Ovary (tissue), 9 donors: ENCODE measurements around the gene PMP22. TPM values are rescaled to one million over a fixed set of nuclear protein-coding genes. Genes with fewer than 3 reads are reported as not detected.
"Not testable (repeated sequence)": the region's sequence is repeated elsewhere in the genome, so short reads cannot be mapped to it uniquely, and the experiment has no call there.

ENCODE experiments used
- DNase-seq, 5 donors: peaks; one replicate each; pipeline ENCODE4 v3.0.0-alpha.2; 2019 to 2020
- H3K27ac ChIP-seq, 2 donors: fragments of 200-600 bp; one replicate each; pipeline versions ENCODE4 v1.5.1 to v1.8.0; 2019 to 2022
- H3K27me3 ChIP-seq: fragments of 200-600 bp; one replicate; pipeline ENCODE4 v1.8.0; 2022
- H3K36me3 ChIP-seq: fragments of 200-600 bp; sonication (generic); one replicate; pipeline ENCODE4 v1.5.1; 2019
- H3K4me1 ChIP-seq: one replicate; pipeline ENCODE4 v1.8.1; 2013; ENCODE audit warnings: mild to moderate bottlenecking, moderate library complexity; ENCODE audit not compliant: insufficient read depth
- H3K4me3 ChIP-seq: fragments of 200-600 bp; sonication (generic); one replicate; pipeline ENCODE4 v1.5.1; 2017
- H3K9me3 ChIP-seq, 2 donors: fragments of 200-600 bp in 1 of 2; sonication (generic) in 1 of 2; one replicate each; pipeline versions ENCODE4 v1.5.1 to v1.8.1; 2013 to 2019; ENCODE audit warnings: mild to moderate bottlenecking in 1 of 2, moderate library complexity in 1 of 2
- CTCF ChIP-seq, 3 donors: fragments of 450-650 bp in 2 of 3; fragments of 200-600 bp in 1 of 3; IDR thresholded peaks; one replicate each; pipeline versions ENCODE4 v1.5.1 to v1.8.0; 2016 to 2022; ENCODE audit warnings: antibody characterized with exemption in 3 of 3, mild to moderate bottlenecking in 1 of 3
- EP300 ChIP-seq: sonication (generic); formaldehyde crosslinking; IDR thresholded peaks from one replicate; pipeline ENCODE4 v1.6.1; 2017; ENCODE audit warnings: antibody characterized with exemption
- POLR2A ChIP-seq: fragments of 450-650 bp; IDR thresholded peaks from one replicate; pipeline ENCODE4 v1.6.1; 2017; ENCODE audit warnings: antibody characterized with exemption, mild to moderate bottlenecking, moderate library complexity
- WGBS, 3 donors: extraction: QIAGEN DNeasy Blood & Tissue Kit in 1 of 3; methylation state at CpG; one replicate each; pipeline versions ENCODE4 v1.1.5 to v1.1.7; 2013 to 2017; 5-methylcytosine and 5-hydroxymethylcytosine counted together
- intact Hi-C, 4 donors: fragments of 100-400 bp; cut with DNase I; formaldehyde crosslinking; loops; one replicate each; pipeline versions ENCODE4 v1.11.0 to v1.15.1; 2022 to 2023
- polyA plus RNA-seq, 2 donors: library from polyadenylated mRNA; stranded (reverse); fragments of 200-250 nt in 1 of 2; fragments of 350-450 nt in 1 of 2; fragmentation: Illumina TruSeq in 1 of 2; extraction: RNeasy Lipid Tissue Mini Kit (QIAGEN cat#74804) in 1 of 2; gene quantifications; one replicate each; pipeline ENCODE4 v1.2.3, GENCODE V29; 2013 to 2014
- total RNA-seq, 7 donors: library from RNA; depleted of rRNA in 2 of 7; stranded (reverse); fragments of >200 nt in 2 of 7; fragmentation: NEBNext Ultra II Directional in 3 of 7; extraction: Animal tissue kit (Norgen Biotek cat#: 25700) in 3 of 7; gene quantifications; one replicate each; pipeline versions ENCODE4 v1.1.0 to v1.2.4, GENCODE V29; 2016 to 2023
- donor health status: DM: no; HTN: no; CAD: no; lungs with moderate emphysema.
- donor health status: DM: no; HTN: no; CAD: no.
- donor health status: Bipolar disorder and iron deficiency.
- donor health status: DM: yes; HTN: yes; CAD: no.
- donor health status: DM: no; HTN: no; CAD: no.
- donor health status: DM: yes; HTN: yes; CAD: no.

Gene PMP22
- total and polyA plus RNA-seq, 9 donors: 48.3 to 251 (median 112) TPM

DNA sequence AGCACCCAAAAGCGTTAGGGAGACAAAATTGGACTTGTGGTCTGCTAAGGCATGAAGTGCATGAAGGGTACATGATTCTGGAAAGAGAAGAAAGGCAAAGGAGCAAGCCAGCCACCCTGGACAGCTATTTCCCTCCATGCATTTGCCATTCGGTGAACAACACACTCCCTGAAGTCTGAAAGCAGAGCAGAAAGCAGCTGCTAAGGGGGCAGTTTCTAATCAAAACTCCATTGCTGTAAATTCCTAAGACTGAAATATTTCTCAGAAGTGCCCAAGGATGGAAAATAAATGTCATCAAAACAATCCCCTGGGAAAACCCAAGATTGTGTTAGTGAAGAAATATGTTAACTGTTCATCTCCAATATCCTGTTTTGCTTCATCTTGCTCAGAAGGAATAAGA is 44.3 kb downstream of the PMP22 start:
- H3K27me3 ChIP-seq: no peaks in the 10 kb centered on the region
- intact Hi-C loops: no loop called here

GRCh38 chr17:15216481-15216880 is 48.6 kb downstream of the PMP22 start:
- intact Hi-C loops: no loop called here

More for the DNA sequence above, 44.3 kb downstream of the PMP22 start:
- Histone ChIP-seq H3K9me3 (no peaks in the 10 kb centered on the region), H3K36me3 (no peaks in the 10 kb centered on the region), H3K4me1 (no peaks in the 10 kb centered on the region), H3K27ac (no peak overlapping the region), H3K4me3 (no peak overlapping the region)
- DNase-seq: no peak
- TF ChIP-seq EP300 (no peak), POLR2A (no peak), CTCF (IDR thresholded peaks at IDR 0.05) (no peak)
- WGBS, 3 donors: 2 to 14% (median 10%) methylated on average over 2 of the region's 2 CpGs

DNA sequence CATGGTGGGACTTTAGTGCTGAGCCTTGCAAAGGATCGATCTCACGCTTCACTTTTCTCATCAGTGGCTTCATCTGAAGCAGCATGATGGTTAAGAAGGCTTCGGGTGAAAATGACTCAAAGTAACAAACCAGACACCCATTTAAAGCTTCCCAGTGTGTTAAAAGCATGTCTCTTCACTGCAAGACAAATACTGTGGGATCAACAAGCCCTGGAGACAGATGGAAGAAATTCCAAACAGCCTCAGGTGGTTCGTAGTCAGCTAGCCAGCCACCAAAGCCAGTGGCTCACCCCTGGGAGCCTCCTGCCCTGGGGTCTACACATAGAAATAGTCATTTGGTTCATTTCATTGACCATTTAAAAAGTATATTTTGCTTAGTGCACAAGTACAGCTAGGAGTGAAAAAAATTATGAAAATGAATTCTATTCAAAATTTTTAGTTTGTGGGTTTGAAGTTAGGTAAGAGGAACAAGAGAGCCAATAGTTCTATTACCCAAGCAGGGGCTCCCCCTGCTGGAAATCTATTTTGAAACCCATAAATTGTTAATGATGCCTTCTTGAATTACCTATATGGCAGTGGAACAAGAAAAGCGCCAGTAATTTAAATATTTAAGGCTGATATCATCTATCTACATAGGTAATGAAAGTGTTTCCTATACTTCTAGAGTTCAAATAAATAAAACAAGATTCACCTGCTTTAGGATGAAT is 51.6 kb downstream of the PMP22 start:
- no peak for TF ChIP-seq CTCF (IDR thresholded peaks at IDR 0.05)
- no peak for TF ChIP-seq POLR2A
- TF ChIP-seq EP300: no peak
- intact Hi-C loops: no loop called here
- H3K4me1 ChIP-seq: no peaks in the 10 kb centered on the region
- no peaks in the 10 kb centered on the region for H3K27me3 ChIP-seq
- no peaks in the 10 kb centered on the region for H3K36me3 ChIP-seq
- no peaks in the 10 kb centered on the region for H3K9me3 ChIP-seq
- no peak overlapping the region for H3K27ac ChIP-seq
- no peak for DNase-seq
- no peak overlapping the region for H3K4me3 ChIP-seq
- 83 to 86% (median 84%) methylated on average over 5 of the region's 5 CpGs for WGBS, 3 donors

More at GRCh38 chr17:15216481-15216880, 48.6 kb downstream of the PMP22 start:
- H3K4me3 ChIP-seq: no peak overlapping the region
- no peaks in the 10 kb centered on the region for H3K9me3 ChIP-seq
- H3K36me3 ChIP-seq: no peaks in the 10 kb centered on the region
- TF ChIP-seq POLR2A: no peak
- TF ChIP-seq EP300: no peak
- no peak for TF ChIP-seq CTCF (IDR thresholded peaks at IDR 0.05)
- H3K27ac ChIP-seq: no peak overlapping the region
- DNase-seq: no peak
- H3K4me1 ChIP-seq: no peaks in the 10 kb centered on the region
- WGBS, 3 donors: 76 to 91% (median 80%) methylated on average over 2 of the region's 2 CpGs
- no peaks in the 10 kb centered on the region for H3K27me3 ChIP-seq

DNA sequence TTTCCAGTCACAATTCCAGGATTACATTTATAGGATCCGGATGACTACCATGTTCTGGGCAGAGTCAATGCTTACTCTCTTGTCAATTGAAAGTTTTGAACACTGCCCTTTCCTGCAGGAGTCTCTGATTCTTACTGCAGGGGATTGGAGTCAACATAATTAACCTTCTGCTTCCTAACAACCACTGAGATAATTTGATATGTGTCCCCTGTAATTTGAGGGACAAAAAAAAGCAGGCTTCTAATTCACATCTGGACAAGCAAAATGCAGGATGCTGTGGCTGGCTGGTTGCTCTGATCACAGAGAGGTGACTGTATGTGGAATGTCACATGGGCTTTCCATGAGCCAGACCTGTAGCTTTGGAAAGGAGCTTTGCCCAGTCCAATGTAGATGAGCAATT is 54.9 kb downstream of the PMP22 start:
- DNase-seq: no peak
- no peaks in the 10 kb centered on the region for H3K9me3 ChIP-seq
- intact Hi-C loops: no loop called here
- WGBS, 3 donors: 80 to 86% (median 81%) methylated on average over 1 of the region's 1 CpG
- no peak overlapping the region for H3K4me3 ChIP-seq
- H3K36me3 ChIP-seq: no peaks in the 10 kb centered on the region
- no peak overlapping the region for H3K27ac ChIP-seq
- no peaks in the 10 kb centered on the region for H3K4me1 ChIP-seq
- H3K27me3 ChIP-seq: no peaks in the 10 kb centered on the region
- TF ChIP-seq POLR2A: no peak
- no peak for TF ChIP-seq CTCF (IDR thresholded peaks at IDR 0.05)
- no peak for TF ChIP-seq EP300

- H3K4me3 ChIP-seq, H3K9me3 ChIP-seq, DNase-seq, H3K27ac ChIP-seq, H3K36me3 ChIP-seq, H3K27me3 ChIP-seq, intact Hi-C loops, H3K4me1 ChIP-seq: not testable (repeated sequence)
- WGBS, 3 donors: 94 to 97% (median 96%) methylated on average over 2 of the region's 2 CpGs
Observed at GRCh38 chr17:15203062-15203461, 62.1 kb downstream of the PMP22 start.

GRCh38 chr17:15200574-15200973 is 64.6 kb downstream of the PMP22 start:
- DNase-seq, H3K4me3 ChIP-seq, H3K9me3 ChIP-seq, H3K36me3 ChIP-seq, H3K4me1 ChIP-seq, H3K27me3 ChIP-seq, H3K27ac ChIP-seq, intact Hi-C loops: not testable (repeated sequence)
- WGBS, 3 donors: 93 to 95% (median 94%) methylated on average over 2 of the region's 2 CpGs
